ENCODE data around the gene SNAPC5. TPM values are rescaled to one million over a fixed set of nuclear protein-coding genes. Genes with fewer than 3 reads are reported as not detected.

SNAPC5 gene
- total and polyA plus RNA-seq, 2 of the 13 experiments (the other 11 are each of a cell fraction or from before 2014, with no cell fraction given): 14.8 to 36.2 TPM

GRCh38 chr15:66454143-66454542, 43.4 kb downstream of the SNAPC5 start:
- Histone ChIP-seq H3K79me2 (ENCODE audit: insufficient read depth, low read length) (no peaks in the 10 kb centered on the region), H3K4me2 (ENCODE audit: low read depth, low read length) (peak overlapping the region; percentile 6; the same call in 1 of the 2 replicates), H2AFZ (ENCODE audit: low read length) (no peak overlapping the region), H3K9me3 (ENCODE audit: low read length) (no peaks in the 10 kb centered on the region), H3K36me3 (replicated peaks in 1 of 2; ENCODE audit: control insufficient read depth in 1 of 2, insufficient read depth in 2 of 2, low read length in 2 of 2) (peaks cover 2 to 17% of the 10 kb centered on the region in 2 experiments; a peak in 2 of 5 replicates), H4K20me1 (ENCODE audit: insufficient read depth, low read length) (no peaks in the 10 kb centered on the region), H3K27ac (ENCODE audit: extremely low read length, insufficient read depth, low read length) (peak overlapping the region; percentile 80), H3K4me3 (replicated peaks in 1 of 3; ENCODE audit: insufficient read depth in 1 of 3, low read depth in 2 of 3, low read length in 3 of 3) (no peak overlapping the region), H3K27me3 (ENCODE audit: control insufficient read depth in 1 of 2, insufficient read depth in 2 of 2, low read length in 2 of 2) (no peaks in the 10 kb centered on the region), H3K9ac (ENCODE audit: insufficient read depth, low read depth, low read length) (no peak overlapping the region), H3K4me1 (ENCODE audit: insufficient read depth, low read length) (peaks cover 27% of the 10 kb centered on the region)
- ATAC-seq (no peak), FAIRE-seq (no peak), DNase-seq (ENCODE audit: low spot score) (peak; percentile 27)
- in situ Hi-C loops (cut with HindIII; ENCODE audit: extremely low pct_ligation_motif_present, low pct_unique_long_range_greater_than_20kb): no loop called here
- POLR2A ChIA-PET: no interaction called here
- BruUV-seq (replicated peaks): no TSS peak
- intact Hi-C loops (cut with micrococcal nuclease; ENCODE audit: unreplicated experiment): no loop called here
- WGBS (ENCODE audit: low lambda C conversion rate): 81% methylated on average over 2 of the region's 2 CpGs
- CTCF ChIA-PET (ENCODE audit: low intra/inter-chr PET ratio, low total read pairs): no interaction called here
- no peak for TF ChIP-seq ZBTB10 (CRISPR knock-in tag; IDR thresholded peaks at IDR 0.05; ENCODE audit: borderline replicate concordance)
- no peak for TF ChIP-seq SRSF4 (IDR thresholded peaks at IDR 0.05; ENCODE audit: low read depth, low read length, poor library complexity, severe bottlenecking)
- TF ChIP-seq JUND (CRISPR knock-in tag; IDR thresholded peaks at IDR 0.05): 0 out of 2 replicates have a peak, but pooled peaks have one; percentile 12
- TF ChIP-seq SMARCC2 (IDR thresholded peaks at IDR 0.05): no peak
- no peak for TF ChIP-seq ZFP41 (CRISPR knock-in tag; IDR thresholded peaks at IDR 0.05; ENCODE audit: borderline replicate concordance)
- TF ChIP-seq ZNF839 (CRISPR knock-in tag; IDR thresholded peaks at IDR 0.05; ENCODE audit: borderline replicate concordance): no peak
- TF ChIP-seq, protein P1, sequence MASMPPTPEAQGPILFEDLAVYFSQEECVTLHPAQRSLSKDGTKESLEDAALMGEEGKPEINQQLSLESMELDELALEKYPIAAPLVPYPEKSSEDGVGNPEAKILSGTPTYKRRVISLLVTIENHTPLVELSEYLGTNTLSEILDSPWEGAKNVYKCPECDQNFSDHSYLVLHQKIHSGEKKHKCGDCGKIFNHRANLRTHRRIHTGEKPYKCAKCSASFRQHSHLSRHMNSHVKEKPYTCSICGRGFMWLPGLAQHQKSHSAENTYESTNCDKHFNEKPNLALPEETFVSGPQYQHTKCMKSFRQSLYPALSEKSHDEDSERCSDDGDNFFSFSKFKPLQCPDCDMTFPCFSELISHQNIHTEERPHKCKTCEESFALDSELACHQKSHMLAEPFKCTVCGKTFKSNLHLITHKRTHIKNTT (CRISPR knock-in tag; IDR thresholded peaks at IDR 0.05): no peak
- TF ChIP-seq ZNF776 (CRISPR knock-in tag; IDR thresholded peaks at IDR 0.05): no peak
- no peak for TF ChIP-seq ZNF75D (CRISPR knock-in tag; IDR thresholded peaks at IDR 0.05; ENCODE audit: borderline replicate concordance)
- TF ChIP-seq HNF1B (CRISPR knock-in tag; IDR thresholded peaks at IDR 0.05): no peak
- peak; percentile 66 for TF ChIP-seq FOSL2 (CRISPR knock-in tag; IDR thresholded peaks at IDR 0.05)
- no peak for TF ChIP-seq PHB2 (IDR thresholded peaks at IDR 0.05; ENCODE audit: partially characterized antibody)
- TF ChIP-seq CEBPB (IDR thresholded peaks at IDR 0.05; ENCODE audit: borderline replicate concordance, low read depth, low read length): peak; percentile 57; the same call in 1 of the 2 replicates
- no peak for TF ChIP-seq ZNF549 (CRISPR knock-in tag; IDR thresholded peaks at IDR 0.05)
- TF ChIP-seq RARA (CRISPR knock-in tag; IDR thresholded peaks at IDR 0.05): 0 out of 2 replicates have a peak, but pooled peaks have one; percentile 18
- TF ChIP-seq SPEN (CRISPR knock-in tag; IDR thresholded peaks at IDR 0.05; ENCODE audit: low read depth): no peak
- TF ChIP-seq, protein P2, sequence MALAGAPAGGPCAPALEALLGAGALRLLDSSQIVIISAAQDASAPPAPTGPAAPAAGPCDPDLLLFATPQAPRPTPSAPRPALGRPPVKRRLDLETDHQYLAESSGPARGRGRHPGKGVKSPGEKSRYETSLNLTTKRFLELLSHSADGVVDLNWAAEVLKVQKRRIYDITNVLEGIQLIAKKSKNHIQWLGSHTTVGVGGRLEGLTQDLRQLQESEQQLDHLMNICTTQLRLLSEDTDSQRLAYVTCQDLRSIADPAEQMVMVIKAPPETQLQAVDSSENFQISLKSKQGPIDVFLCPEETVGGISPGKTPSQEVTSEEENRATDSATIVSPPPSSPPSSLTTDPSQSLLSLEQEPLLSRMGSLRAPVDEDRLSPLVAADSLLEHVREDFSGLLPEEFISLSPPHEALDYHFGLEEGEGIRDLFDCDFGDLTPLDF (CRISPR knock-in tag; IDR thresholded peaks at IDR 0.05): no peak
- 0 out of 2 replicates have a peak, but pooled peaks have one; percentile 43 for TF ChIP-seq FOSL1 (CRISPR knock-in tag; IDR thresholded peaks at IDR 0.05; ENCODE audit: borderline replicate concordance)
- TF ChIP-seq ZIK1 (CRISPR knock-in tag; IDR thresholded peaks at IDR 0.05; ENCODE audit: borderline replicate concordance, low read depth): no peak
- peak; percentile 26; the same call in 1 of the 2 replicates for TF ChIP-seq CEBPG (CRISPR knock-in tag; IDR thresholded peaks at IDR 0.05)

All from HepG2 (cell line).